Epithelial cell of prostate (primary cell): ENCODE results near the gene GNPTAB.

ENCODE experiments used
- DNase-seq: peaks from one replicate; pipeline ENCODE4 v3.0.0-alpha.2; 2011; ENCODE audit warnings: low read depth, low spot score
- H3K27ac ChIP-seq: fragments of 450-650 bp; 2 replicates; pipeline ENCODE4 v1.5.1; 2017; ENCODE audit warnings: mild to moderate bottlenecking

The GNPTAB gene

GRCh38 chr12:101703487-101703886 lies 127.3 kb downstream of the GNPTAB start:
- DNase-seq: no peak
- no peak overlapping the region for H3K27ac ChIP-seq

- no peak overlapping the region for H3K27ac ChIP-seq
- no peak for DNase-seq
Observed at GRCh38 chr12:101700299-101700820, 130.4 kb downstream of the GNPTAB start.

- no peak overlapping the region for H3K27ac ChIP-seq
- DNase-seq: no peak
Observed at GRCh38 chr12:101698800-101699347, 131.9 kb downstream of the GNPTAB start.

- no peak for DNase-seq
- no peak overlapping the region for H3K27ac ChIP-seq
Observed at GRCh38 chr12:101697930-101698799, 132.6 kb downstream of the GNPTAB start.

- no peak within 1 kb of the TSS for H3K27ac ChIP-seq
- no peak for DNase-seq
Observed at GRCh38 chr12:101697197-101697929, 133.4 kb downstream of the GNPTAB start, which contains the start of gene CHPT1. CHPT1 (plus strand) TSS chr12:101697640; CDS start chr12:101697862, 222 bp downstream.

- DNase-seq: no peak
Observed at GRCh38 chr12:101696251-101697196, 134.2 kb downstream of the GNPTAB start.

GRCh38 chr12:101695706-101696105 lies 135.1 kb downstream of the GNPTAB start:
- H3K27ac ChIP-seq: no peak overlapping the region
- DNase-seq: peak; percentile 46

More at GRCh38 chr12:101696251-101697196, 134.2 kb downstream of the GNPTAB start:
- no peak overlapping the region for H3K27ac ChIP-seq
